ENCODE data around the gene TAF1.

GRCh38 chrX:71514367-71515037 lies 148.3 kb downstream of the TAF1 start:
- TF ChIP-seq SIN3A (IDR thresholded peaks at IDR 0.05; ENCODE audit: borderline replicate concordance, insufficient read depth, low read depth, low read length) (no peak), CTCF (IDR thresholded peaks at IDR 0.05) (no peak)
